ENCODE measurements around the gene BTNL9.

DNA sequence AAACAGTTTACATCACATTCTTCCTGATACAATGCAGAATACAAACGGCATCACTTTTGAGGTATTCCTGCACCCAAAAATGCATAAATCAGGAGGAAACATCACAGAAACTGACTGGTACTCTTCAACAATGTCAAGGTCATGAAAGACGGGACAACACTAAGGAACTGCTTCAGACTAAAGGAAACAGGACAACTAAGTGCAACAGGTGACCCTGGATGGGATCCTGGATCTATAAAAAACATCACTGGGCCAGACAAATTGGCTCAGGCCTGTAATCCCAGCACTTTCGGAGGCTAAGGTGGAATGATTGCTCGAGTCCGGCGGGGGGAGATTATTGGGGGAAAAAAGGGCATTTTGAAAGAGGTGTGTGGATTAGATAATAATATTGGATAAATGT, 22.6 kb downstream of the BTNL9 start:
- TF ChIP-seq, protein P1, sequence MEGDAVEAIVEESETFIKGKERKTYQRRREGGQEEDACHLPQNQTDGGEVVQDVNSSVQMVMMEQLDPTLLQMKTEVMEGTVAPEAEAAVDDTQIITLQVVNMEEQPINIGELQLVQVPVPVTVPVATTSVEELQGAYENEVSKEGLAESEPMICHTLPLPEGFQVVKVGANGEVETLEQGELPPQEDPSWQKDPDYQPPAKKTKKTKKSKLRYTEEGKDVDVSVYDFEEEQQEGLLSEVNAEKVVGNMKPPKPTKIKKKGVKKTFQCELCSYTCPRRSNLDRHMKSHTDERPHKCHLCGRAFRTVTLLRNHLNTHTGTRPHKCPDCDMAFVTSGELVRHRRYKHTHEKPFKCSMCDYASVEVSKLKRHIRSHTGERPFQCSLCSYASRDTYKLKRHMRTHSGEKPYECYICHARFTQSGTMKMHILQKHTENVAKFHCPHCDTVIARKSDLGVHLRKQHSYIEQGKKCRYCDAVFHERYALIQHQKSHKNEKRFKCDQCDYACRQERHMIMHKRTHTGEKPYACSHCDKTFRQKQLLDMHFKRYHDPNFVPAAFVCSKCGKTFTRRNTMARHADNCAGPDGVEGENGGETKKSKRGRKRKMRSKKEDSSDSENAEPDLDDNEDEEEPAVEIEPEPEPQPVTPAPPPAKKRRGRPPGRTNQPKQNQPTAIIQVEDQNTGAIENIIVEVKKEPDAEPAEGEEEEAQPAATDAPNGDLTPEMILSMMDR (IDR thresholded peaks at IDR 0.05), result no peak
- no peak for TF ChIP-seq POLR2A (IDR thresholded peaks at IDR 0.05)

Data from heart left ventricle (tissue), 13 donors.